NB4 (cell line): ENCODE measurements around the gene ING3.

Experiments
- DNase-seq: peaks from one replicate; pipeline ENCODE4 v3.0.0; 2010; ENCODE audit warnings: low read depth
- H3K4me3 ChIP-seq: one replicate; pipeline ENCODE4 v1.5.1; 2011; ENCODE audit warnings: mild to moderate bottlenecking, low read depth, low read length, moderate library complexity
- MYC ChIP-seq: IDR thresholded peaks from 2 replicates; pipeline ENCODE4 v1.6.1; 2011; ENCODE audit warnings: low read depth, low read length
- POLR2A ChIP-seq: IDR thresholded peaks from 2 replicates; pipeline ENCODE4 v1.6.1; 2011; ENCODE audit warnings: mild to moderate bottlenecking; ENCODE audit not compliant: insufficient read length; ENCODE audit errors: extremely low read depth
- TF ChIP-seq, protein P1 (sequence below): IDR thresholded peaks from 2 replicates; pipeline ENCODE4 v1.6.1; 2011; ENCODE audit warnings: low read depth, low read length
- TF ChIP-seq, protein P2 (sequence below): IDR thresholded peaks from one replicate; pipeline ENCODE4 v1.5.1; 2012; ENCODE audit warnings: low read depth, low read length

ING3 gene

DNA sequence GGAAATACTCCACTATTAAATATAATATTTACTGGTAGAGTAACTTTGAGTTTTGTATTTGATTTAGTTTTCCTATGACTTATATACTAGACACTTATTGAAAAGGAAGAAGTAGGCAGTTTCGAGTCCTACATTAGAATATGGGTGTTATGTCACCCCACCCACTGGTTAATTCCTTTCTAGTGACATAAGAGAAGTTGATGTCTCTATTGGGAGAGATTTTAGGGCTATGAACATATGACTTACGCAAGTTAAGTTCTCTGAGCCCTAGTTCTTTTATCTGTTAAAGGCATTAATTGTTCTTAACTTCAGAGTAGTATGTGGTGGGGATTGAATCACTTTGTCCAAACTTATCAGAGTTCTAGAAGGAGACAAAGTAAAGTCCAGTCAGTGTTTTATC is 68.4 kb downstream of the ING3 start:
- H3K4me3 ChIP-seq = no peak overlapping the region
- TF ChIP-seq, protein P1, sequence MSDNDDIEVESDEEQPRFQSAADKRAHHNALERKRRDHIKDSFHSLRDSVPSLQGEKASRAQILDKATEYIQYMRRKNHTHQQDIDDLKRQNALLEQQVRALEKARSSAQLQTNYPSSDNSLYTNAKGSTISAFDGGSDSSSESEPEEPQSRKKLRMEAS = no peak
- TF ChIP-seq, protein P2, sequence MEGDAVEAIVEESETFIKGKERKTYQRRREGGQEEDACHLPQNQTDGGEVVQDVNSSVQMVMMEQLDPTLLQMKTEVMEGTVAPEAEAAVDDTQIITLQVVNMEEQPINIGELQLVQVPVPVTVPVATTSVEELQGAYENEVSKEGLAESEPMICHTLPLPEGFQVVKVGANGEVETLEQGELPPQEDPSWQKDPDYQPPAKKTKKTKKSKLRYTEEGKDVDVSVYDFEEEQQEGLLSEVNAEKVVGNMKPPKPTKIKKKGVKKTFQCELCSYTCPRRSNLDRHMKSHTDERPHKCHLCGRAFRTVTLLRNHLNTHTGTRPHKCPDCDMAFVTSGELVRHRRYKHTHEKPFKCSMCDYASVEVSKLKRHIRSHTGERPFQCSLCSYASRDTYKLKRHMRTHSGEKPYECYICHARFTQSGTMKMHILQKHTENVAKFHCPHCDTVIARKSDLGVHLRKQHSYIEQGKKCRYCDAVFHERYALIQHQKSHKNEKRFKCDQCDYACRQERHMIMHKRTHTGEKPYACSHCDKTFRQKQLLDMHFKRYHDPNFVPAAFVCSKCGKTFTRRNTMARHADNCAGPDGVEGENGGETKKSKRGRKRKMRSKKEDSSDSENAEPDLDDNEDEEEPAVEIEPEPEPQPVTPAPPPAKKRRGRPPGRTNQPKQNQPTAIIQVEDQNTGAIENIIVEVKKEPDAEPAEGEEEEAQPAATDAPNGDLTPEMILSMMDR = no peak
- TF ChIP-seq POLR2A (no peak), MYC (no peak)
- peak; percentile 9 for DNase-seq

DNA sequence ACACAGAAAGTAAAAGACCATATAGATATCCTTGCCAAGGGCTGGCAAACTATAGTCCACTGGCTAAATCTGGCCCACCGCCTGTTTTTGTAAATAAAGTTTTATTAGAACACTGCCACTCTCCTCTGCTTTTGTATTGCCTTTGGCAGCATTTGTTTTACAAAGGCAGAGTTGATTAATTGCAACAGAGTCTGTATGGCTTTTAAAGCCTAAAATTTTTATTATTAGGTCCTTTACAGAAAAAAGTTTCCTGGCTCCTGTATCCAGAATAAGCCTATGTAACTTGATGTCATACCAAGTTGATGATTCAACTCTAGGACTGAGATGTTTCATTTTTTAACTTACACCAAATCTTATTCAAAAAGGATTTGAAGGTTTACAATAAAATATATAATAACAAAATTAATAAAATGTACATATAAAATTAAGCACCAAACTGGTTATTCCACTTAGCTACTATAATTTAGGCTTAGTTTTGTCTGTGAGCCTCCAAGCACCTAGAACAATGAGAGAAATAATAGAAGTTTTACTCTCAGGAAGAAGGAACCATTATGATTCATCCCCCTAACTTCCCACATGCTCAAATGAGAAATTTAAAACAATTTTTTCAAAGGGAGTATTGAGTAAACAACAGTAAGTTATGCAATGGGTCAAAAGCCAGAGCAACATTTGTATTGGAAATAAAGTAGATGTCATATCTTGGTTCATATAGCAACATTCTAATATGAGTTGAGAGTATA is 69.8 kb downstream of the ING3 start:
- no peak overlapping the region for H3K4me3 ChIP-seq
- TF ChIP-seq, protein P1 = no peak
- TF ChIP-seq, protein P2 = no peak
- TF ChIP-seq POLR2A (no peak), MYC (no peak)
- peak; percentile 54 for DNase-seq

DNA sequence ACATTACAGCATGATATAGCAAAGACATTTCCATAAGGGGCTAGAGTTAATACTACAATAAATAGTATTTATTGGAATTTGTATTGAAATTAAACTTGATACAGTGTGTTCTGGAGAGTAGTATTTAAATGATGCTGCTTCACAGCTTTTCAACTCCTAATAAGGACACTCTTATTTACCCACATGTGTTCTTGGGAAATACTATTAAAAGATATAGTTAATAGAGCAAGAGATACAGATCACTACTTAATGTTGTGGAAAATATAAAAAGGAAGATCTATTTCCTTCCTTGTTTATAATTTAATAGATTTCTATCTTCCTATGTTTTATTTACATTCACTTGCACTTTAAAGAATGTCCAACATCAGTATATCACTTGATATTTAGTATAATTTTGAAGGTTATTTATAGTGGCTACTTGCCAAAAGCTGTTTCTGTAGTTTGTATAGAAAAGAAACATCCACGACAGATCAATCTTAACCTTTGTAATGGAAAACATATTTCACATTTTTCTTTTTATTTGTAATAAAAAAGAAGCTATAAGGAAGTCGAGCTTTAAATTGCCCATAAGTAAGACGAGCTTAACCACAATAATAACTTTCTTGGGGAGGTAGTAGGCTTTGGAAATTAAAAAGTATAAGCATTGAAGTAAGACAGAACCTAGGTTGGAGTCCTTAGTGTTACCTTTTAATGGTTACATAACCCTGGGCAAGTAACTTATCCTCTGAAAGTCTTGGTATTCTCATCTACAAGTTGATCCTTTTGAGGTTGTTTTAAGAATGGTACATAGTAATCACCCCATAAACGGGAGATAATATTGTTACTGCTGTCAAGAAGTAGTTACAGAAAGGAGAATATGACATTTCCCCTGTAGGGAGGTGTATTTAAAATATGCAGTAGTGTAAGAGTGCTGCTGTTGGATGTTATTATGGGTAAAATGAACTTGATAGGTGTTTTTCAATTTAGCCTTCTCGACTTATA is 70.7 kb downstream of the ING3 start:
- TF ChIP-seq, protein P1 = no peak
- TF ChIP-seq MYC = no peak
- TF ChIP-seq, protein P2 = no peak
- no peak for TF ChIP-seq POLR2A
- H3K4me3 ChIP-seq = no peak overlapping the region
- no peak for DNase-seq

DNA sequence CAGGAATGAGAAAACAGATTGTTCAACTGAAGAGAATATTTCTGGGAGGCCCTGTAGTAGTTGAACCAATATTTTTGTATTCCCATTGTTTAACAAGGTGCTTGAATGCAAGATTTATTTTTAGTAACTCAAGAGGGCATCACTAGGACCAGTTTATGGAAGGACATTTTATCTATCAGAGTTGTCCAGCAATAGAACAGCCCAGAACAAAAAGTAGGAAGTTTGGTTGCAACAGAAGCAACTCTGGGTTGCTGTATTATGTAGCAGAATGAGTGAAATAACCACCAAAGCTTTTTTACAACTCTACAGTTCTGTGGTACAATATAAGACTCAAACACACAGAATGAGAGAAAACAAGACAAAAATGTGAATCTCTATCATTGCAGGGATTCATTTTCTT is 72.6 kb downstream of the ING3 start:
- DNase-seq = no peak
- H3K4me3 ChIP-seq = no peak overlapping the region
- TF ChIP-seq, protein P1 = no peak
- TF ChIP-seq POLR2A (no peak), MYC (no peak)
- TF ChIP-seq, protein P2 = no peak

DNA sequence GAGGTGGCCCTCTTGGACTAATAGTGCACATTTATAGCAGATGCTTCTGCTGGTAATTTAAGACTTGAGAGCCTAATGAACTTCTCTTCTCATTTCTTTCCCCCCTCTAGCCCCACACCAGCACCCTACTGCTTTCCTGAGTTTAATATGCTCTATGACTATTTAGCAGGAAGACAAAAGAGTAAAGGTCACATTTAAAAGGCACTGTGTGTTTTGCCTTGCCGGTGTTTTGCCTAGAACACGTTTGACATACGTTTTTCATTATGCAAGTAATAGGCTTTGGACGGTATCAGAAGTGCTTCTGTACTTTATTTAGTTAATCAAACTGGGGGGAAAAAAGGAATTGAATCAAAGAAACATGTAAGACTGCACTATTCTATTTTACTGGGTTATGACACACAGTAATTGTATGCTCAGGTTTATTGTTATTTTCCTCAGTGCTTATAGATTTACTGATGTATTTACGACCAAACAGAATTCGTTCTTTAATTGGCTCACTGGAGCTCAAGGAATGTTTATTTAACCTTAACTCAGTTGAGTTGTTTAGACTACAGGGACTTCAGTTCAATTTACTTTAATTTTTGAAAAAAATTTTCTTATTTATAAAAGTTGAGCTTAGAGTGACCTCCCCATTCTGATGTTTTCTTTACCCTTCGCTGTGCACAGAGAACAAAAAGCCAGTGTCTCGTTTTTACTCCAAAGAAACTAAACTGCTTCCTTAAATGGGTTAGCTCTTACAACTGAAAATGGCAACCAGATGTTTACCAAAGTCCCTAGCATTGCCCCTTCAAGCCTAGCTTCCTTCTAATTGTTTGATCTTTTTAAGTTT is 73.3 kb downstream of the ING3 start:
- no peak for DNase-seq
- no peak for TF ChIP-seq MYC
- TF ChIP-seq, protein P1 = no peak
- TF ChIP-seq POLR2A = no peak
- TF ChIP-seq, protein P2 = no peak
- no peak overlapping the region for H3K4me3 ChIP-seq
